Measurements from ENCODE around the gene MAST3. TPM values are rescaled to one million over a fixed set of nuclear protein-coding genes. Genes with fewer than 3 reads are reported as not detected.
A peak's percentile ranks its signal among the peaks of the same experiment; 100 is the strongest.
"Not testable (repeated sequence)": the region's sequence is repeated elsewhere in the genome, so short reads cannot be mapped to it uniquely, and the experiment has no call there.

MAST3 gene
- total and polyA plus RNA-seq, 4 donors = 5.8 to 22.0 (median 13.1) TPM

GRCh38 chr19:18153556-18154134, 56.1 kb downstream of the MAST3 start:
- 3% methylated on average over 38 of the region's 38 CpGs for WGBS (ENCODE audit: insufficient coverage)
- Histone ChIP-seq H3K4me3 (ENCODE audit: low read depth, low read length) (peak overlapping the region; percentile 88), H3K9me3 (ENCODE audit: control insufficient read depth, insufficient read depth, low read length) (no peaks in the 10 kb centered on the region), H3K36me3 (ENCODE audit: control insufficient read depth, insufficient read depth, low read length) (peaks cover 50% of the 10 kb centered on the region), H3K4me1 (ENCODE audit: control insufficient read depth, insufficient read depth, low read length) (peaks cover 63% of the 10 kb centered on the region), H3K27me3 (ENCODE audit: control insufficient read depth, insufficient read depth, low read length) (no peaks in the 10 kb centered on the region), H3K27ac (ENCODE audit: low read depth, low read length) (peak overlapping the region; percentile 67)
- peak in 1 of 6 donors; percentile 34 for DNase-seq (ENCODE audit: low read depth in 4 of 6, low spot score in 6 of 6)

GRCh38 chr19:18155095-18156087, 57.8 kb downstream of the MAST3 start:
- no peaks in the 10 kb centered on the region for H3K27me3 ChIP-seq (ENCODE audit: control insufficient read depth, insufficient read depth, low read length)
- no peaks in the 10 kb centered on the region for H3K9me3 ChIP-seq (ENCODE audit: control insufficient read depth, insufficient read depth, low read length)
- no peak overlapping the region for H3K27ac ChIP-seq (ENCODE audit: low read depth, low read length)
- H3K36me3 ChIP-seq (ENCODE audit: control insufficient read depth, insufficient read depth, low read length) = peaks cover 46% of the 10 kb centered on the region
- peaks cover 67% of the 10 kb centered on the region for H3K4me1 ChIP-seq (ENCODE audit: control insufficient read depth, insufficient read depth, low read length)
- 97% methylated on average over 37 of the region's 43 CpGs for WGBS (ENCODE audit: insufficient coverage)
- no peak for DNase-seq (ENCODE audit: low read depth in 4 of 6, low spot score in 6 of 6)
- no peak overlapping the region for H3K4me3 ChIP-seq (ENCODE audit: low read depth, low read length)

- Histone ChIP-seq H3K27ac (ENCODE audit: low read depth, low read length) (peak overlapping the region; percentile 87), H3K36me3 (ENCODE audit: control insufficient read depth, insufficient read depth, low read length) (peaks cover 48% of the 10 kb centered on the region), H3K4me3 (ENCODE audit: low read depth, low read length) (no peak overlapping the region), H3K4me1 (ENCODE audit: control insufficient read depth, insufficient read depth, low read length) (peaks cover 70% of the 10 kb centered on the region), H3K9me3 (ENCODE audit: control insufficient read depth, insufficient read depth, low read length) (no peaks in the 10 kb centered on the region), H3K27me3 (ENCODE audit: control insufficient read depth, insufficient read depth, low read length) (no peaks in the 10 kb centered on the region)
- 85% methylated on average over 5 of the region's 6 CpGs for WGBS (ENCODE audit: insufficient coverage)
- DNase-seq (ENCODE audit: low read depth in 4 of 6, low spot score in 6 of 6) = peak in 1 of 6 donors; percentile 21
Measured at GRCh38 chr19:18156268-18156667, 58.7 kb downstream of the MAST3 start.

- Histone ChIP-seq H3K36me3 (ENCODE audit: control insufficient read depth, insufficient read depth, low read length) (peaks cover 52% of the 10 kb centered on the region), H3K9me3 (ENCODE audit: control insufficient read depth, insufficient read depth, low read length) (no peaks in the 10 kb centered on the region), H3K27me3 (ENCODE audit: control insufficient read depth, insufficient read depth, low read length) (no peaks in the 10 kb centered on the region), H3K4me3 (ENCODE audit: low read depth, low read length) (no peak overlapping the region), H3K27ac (ENCODE audit: low read depth, low read length) (peak overlapping the region; percentile 87), H3K4me1 (ENCODE audit: control insufficient read depth, insufficient read depth, low read length) (peaks cover 69% of the 10 kb centered on the region)
- peak in 5 of 6 donors; percentile 64 to 95 (median 72) for DNase-seq (ENCODE audit: low read depth in 4 of 6, low spot score in 6 of 6)
- 18% methylated on average over 18 of the region's 22 CpGs for WGBS (ENCODE audit: insufficient coverage)
Measured at GRCh38 chr19:18156841-18157464, 59.4 kb downstream of the MAST3 start.

- Histone ChIP-seq H3K4me3 (ENCODE audit: low read depth, low read length) (no peak overlapping the region), H3K4me1 (ENCODE audit: control insufficient read depth, insufficient read depth, low read length) (peaks cover 63% of the 10 kb centered on the region), H3K27ac (ENCODE audit: low read depth, low read length) (peak overlapping the region; percentile 87), H3K9me3 (ENCODE audit: control insufficient read depth, insufficient read depth, low read length) (no peaks in the 10 kb centered on the region), H3K27me3 (ENCODE audit: control insufficient read depth, insufficient read depth, low read length) (no peaks in the 10 kb centered on the region), H3K36me3 (ENCODE audit: control insufficient read depth, insufficient read depth, low read length) (peaks cover 58% of the 10 kb centered on the region)
- DNase-seq (ENCODE audit: low read depth in 4 of 6, low spot score in 6 of 6) = peak in 5 of 6 donors; percentile 42 to 92 (median 57)
- WGBS (ENCODE audit: insufficient coverage) = 5% methylated on average over 13 of the region's 18 CpGs
Measured at GRCh38 chr19:18157465-18158063, 60.0 kb downstream of the MAST3 start.

- Histone ChIP-seq H3K36me3 (ENCODE audit: control insufficient read depth, insufficient read depth, low read length) (peaks cover 67% of the 10 kb centered on the region), H3K9me3 (ENCODE audit: control insufficient read depth, insufficient read depth, low read length) (no peaks in the 10 kb centered on the region), H3K27me3 (ENCODE audit: control insufficient read depth, insufficient read depth, low read length) (no peaks in the 10 kb centered on the region), H3K4me1 (ENCODE audit: control insufficient read depth, insufficient read depth, low read length) (peaks cover 61% of the 10 kb centered on the region), H3K27ac (ENCODE audit: low read depth, low read length) (peak overlapping the region; percentile 87), H3K4me3 (ENCODE audit: low read depth, low read length) (no peak overlapping the region)
- 72% methylated on average over 2 of the region's 4 CpGs for WGBS (ENCODE audit: insufficient coverage)
- DNase-seq (ENCODE audit: low read depth in 4 of 6, low spot score in 6 of 6) = no peak
Measured at GRCh38 chr19:18158467-18158866, 60.9 kb downstream of the MAST3 start.

GRCh38 chr19:18159059-18159616, 61.6 kb downstream of the MAST3 start:
- not testable (repeated sequence) for H3K4me3 ChIP-seq (ENCODE audit: low read depth, low read length); H3K27me3 ChIP-seq (ENCODE audit: control insufficient read depth, insufficient read depth, low read length); H3K27ac ChIP-seq (ENCODE audit: low read depth, low read length); H3K9me3 ChIP-seq (ENCODE audit: control insufficient read depth, insufficient read depth, low read length); DNase-seq (ENCODE audit: low read depth in 4 of 6, low spot score in 6 of 6)
- H3K4me1 ChIP-seq (ENCODE audit: control insufficient read depth, insufficient read depth, low read length) = peaks cover 55% of the 10 kb centered on the region
- 93% methylated on average over 1 of the region's 6 CpGs for WGBS (ENCODE audit: insufficient coverage)
- H3K36me3 ChIP-seq (ENCODE audit: control insufficient read depth, insufficient read depth, low read length) = peaks cover 74% of the 10 kb centered on the region

GRCh38 chr19:18159810-18160209, 62.2 kb downstream of the MAST3 start:
- H3K4me1 ChIP-seq (ENCODE audit: control insufficient read depth, insufficient read depth, low read length) = peaks cover 49% of the 10 kb centered on the region
- no peak for DNase-seq (ENCODE audit: low read depth in 4 of 6, low spot score in 6 of 6)
- H3K27me3 ChIP-seq (ENCODE audit: control insufficient read depth, insufficient read depth, low read length) = no peaks in the 10 kb centered on the region
- WGBS (ENCODE audit: insufficient coverage) = 97% methylated on average over 5 of the region's 10 CpGs
- H3K27ac ChIP-seq (ENCODE audit: low read depth, low read length) = no peak overlapping the region
- no peaks in the 10 kb centered on the region for H3K9me3 ChIP-seq (ENCODE audit: control insufficient read depth, insufficient read depth, low read length)
- H3K4me3 ChIP-seq (ENCODE audit: low read depth, low read length) = no peak overlapping the region
- peaks cover 77% of the 10 kb centered on the region for H3K36me3 ChIP-seq (ENCODE audit: control insufficient read depth, insufficient read depth, low read length)

GRCh38 chr19:18160493-18160970, 63.0 kb downstream of the MAST3 start:
- WGBS (ENCODE audit: insufficient coverage) = 75% methylated on average over 11 of the region's 13 CpGs
- Histone ChIP-seq H3K4me1 (ENCODE audit: control insufficient read depth, insufficient read depth, low read length) (peaks cover 44% of the 10 kb centered on the region), H3K27ac (ENCODE audit: low read depth, low read length) (peak overlapping the region; percentile 52), H3K36me3 (ENCODE audit: control insufficient read depth, insufficient read depth, low read length) (peaks cover 79% of the 10 kb centered on the region), H3K9me3 (ENCODE audit: control insufficient read depth, insufficient read depth, low read length) (no peaks in the 10 kb centered on the region), H3K4me3 (ENCODE audit: low read depth, low read length) (no peak overlapping the region), H3K27me3 (ENCODE audit: control insufficient read depth, insufficient read depth, low read length) (no peaks in the 10 kb centered on the region)
- DNase-seq (ENCODE audit: low read depth in 4 of 6, low spot score in 6 of 6) = no peak

All from spinal cord (tissue), 10 donors.